Natural killer cell (primary cell): Measurements from ENCODE around the gene PHIP. TPM values are rescaled to one million over a fixed set of nuclear protein-coding genes. Genes with fewer than 3 reads are reported as not detected.

ENCODE experiments used
- ATAC-seq, 3 donors: fragments of 150-1000 bp in 2 of 3; fragments of 200-7000 bp in 1 of 3; cut with Tn5 transposase; 1 replicate in 1 of 3; 2 replicates in 2 of 3; pipeline ENCODE4 v1.10.0; 2021; ENCODE audit warnings: mild to moderate bottlenecking in 2 of 3, moderate library complexity in 2 of 3
- DNase-seq, 2 donors: peaks; one replicate each; pipeline versions ENCODE4 v3.0.0 to v3.0.0-alpha.2; 2013 to 2021; ENCODE audit warnings: mixed read lengths in 1 of 2
- H3K27ac ChIP-seq: one replicate; pipeline ENCODE4 v1.5.1; 2013; ENCODE audit warnings: mild to moderate bottlenecking, low read length
- H3K27me3 ChIP-seq: one replicate; pipeline ENCODE4 v1.6.1; 2013; ENCODE audit warnings: low read length; ENCODE audit not compliant: control insufficient read depth, insufficient read depth
- H3K36me3 ChIP-seq: one replicate; pipeline ENCODE4 v1.6.1; 2013; ENCODE audit warnings: low read length; ENCODE audit not compliant: control insufficient read depth, insufficient read depth
- H3K4me1 ChIP-seq: one replicate; pipeline ENCODE4 v1.6.1; 2013; ENCODE audit warnings: low read length; ENCODE audit not compliant: control insufficient read depth, insufficient read depth
- H3K4me3 ChIP-seq: one replicate; pipeline ENCODE4 v1.5.1; 2013; ENCODE audit warnings: low read length
- H3K9me3 ChIP-seq: one replicate; pipeline ENCODE4 v1.6.1; 2013; ENCODE audit warnings: low read length; ENCODE audit not compliant: control insufficient read depth, insufficient read depth
- H3K27ac Mint-ChIP-seq, 2 donors: one replicate each; pipeline ENCODE4 v1.8.0; 2022; ENCODE audit warnings: mild to moderate bottlenecking in 2 of 2, mixed read lengths in 2 of 2, moderate library complexity in 1 of 2
- H3K27me3 Mint-ChIP-seq, 2 donors: one replicate each; pipeline ENCODE4 v1.8.0; 2022; ENCODE audit warnings: low read depth in 2 of 2, mixed read lengths in 2 of 2
- H3K36me3 Mint-ChIP-seq: one replicate; pipeline ENCODE4 v1.8.0; 2022; ENCODE audit warnings: mixed read lengths
- H3K4me1 Mint-ChIP-seq, 2 donors: one replicate each; pipeline ENCODE4 v1.8.0; 2022; ENCODE audit warnings: mixed read lengths in 2 of 2
- H3K4me3 Mint-ChIP-seq: one replicate; pipeline ENCODE4 v1.8.0; 2022; ENCODE audit warnings: mild to moderate bottlenecking, moderate library complexity, mixed read lengths
- H3K9me3 Mint-ChIP-seq, 2 donors: one replicate each; pipeline ENCODE4 v1.8.0; 2022; ENCODE audit warnings: mixed read lengths in 2 of 2
- WGBS: methylation state at CpG from one replicate; pipeline ENCODE4 v1.1.7; 2013; ENCODE audit warnings: missing lambda C conversion rate; ENCODE audit not compliant: insufficient coverage; 5-methylcytosine and 5-hydroxymethylcytosine counted together
- intact Hi-C: fragments of 100-400 bp; cut with micrococcal nuclease; formaldehyde crosslinking; loops from one replicate; pipeline ENCODE4 v1.14.2; 2022
- total RNA-seq, 4 donors: library from RNA; stranded (reverse); fragments of 120-200 nt in 1 of 4; gene quantifications; one replicate each; pipeline versions ENCODE4 v1.2.3 to v1.2.4, GENCODE V29; 2013 to 2022
- TF ChIP-seq, protein P1 (sequence below): fragments of 200-600 bp; IDR thresholded peaks from one replicate; pipeline ENCODE4 v1.8.0; 2022; ENCODE audit warnings: antibody characterized with exemption

Gene PHIP
- total RNA-seq, 3 donors from 2014 or later (not counting 1 experiment from before 2014, with no cell fraction given): 38.5 to 45.6 (median 42.5) TPM

DNA sequence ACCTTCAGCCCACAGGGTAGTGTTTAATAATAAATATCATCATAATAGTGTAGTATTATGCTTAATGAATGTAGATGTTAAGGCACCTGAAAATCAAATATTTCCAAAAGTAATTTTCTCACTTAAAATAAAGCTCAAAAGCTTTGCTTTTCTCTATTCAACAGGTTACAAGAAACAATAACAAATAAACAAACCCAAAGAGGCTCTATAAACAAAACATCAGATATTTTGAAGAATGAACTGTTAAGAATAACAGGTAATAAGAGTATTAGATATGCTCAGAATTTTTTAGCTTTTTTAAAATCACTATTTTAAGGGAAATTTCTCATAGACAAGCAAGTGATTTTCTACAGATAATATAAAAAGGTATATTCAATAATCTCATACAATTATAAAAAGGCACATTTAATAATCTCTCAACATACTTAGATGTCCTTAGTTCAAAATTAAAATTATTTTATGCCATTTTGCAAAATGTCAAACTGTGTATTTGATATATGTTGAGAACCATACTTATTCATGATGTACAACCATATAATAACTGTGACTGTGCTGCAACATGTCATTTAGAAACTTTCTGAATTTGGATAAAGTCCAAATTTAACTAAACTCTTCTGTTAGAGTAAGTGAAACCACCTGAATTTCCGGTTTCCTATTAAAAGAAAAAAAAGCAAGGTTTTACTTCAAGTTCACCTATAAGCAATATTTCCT, 35.8 kb downstream of the PHIP start:
- Histone ChIP-seq H3K27me3 (no peaks in the 10 kb centered on the region), H3K4me1 (no peaks in the 10 kb centered on the region), H3K27ac (no peak overlapping the region), H3K36me3 (peaks cover 48% of the 10 kb centered on the region), H3K9me3 (no peaks in the 10 kb centered on the region), H3K4me3 (no peak overlapping the region)
- no peaks in the 10 kb centered on the region for H3K36me3 Mint-ChIP-seq
- ATAC-seq: no peak
- DNase-seq: peak in 1 of 2 donors; percentile 20
- intact Hi-C loops: no loop called here
- TF ChIP-seq, protein P1, sequence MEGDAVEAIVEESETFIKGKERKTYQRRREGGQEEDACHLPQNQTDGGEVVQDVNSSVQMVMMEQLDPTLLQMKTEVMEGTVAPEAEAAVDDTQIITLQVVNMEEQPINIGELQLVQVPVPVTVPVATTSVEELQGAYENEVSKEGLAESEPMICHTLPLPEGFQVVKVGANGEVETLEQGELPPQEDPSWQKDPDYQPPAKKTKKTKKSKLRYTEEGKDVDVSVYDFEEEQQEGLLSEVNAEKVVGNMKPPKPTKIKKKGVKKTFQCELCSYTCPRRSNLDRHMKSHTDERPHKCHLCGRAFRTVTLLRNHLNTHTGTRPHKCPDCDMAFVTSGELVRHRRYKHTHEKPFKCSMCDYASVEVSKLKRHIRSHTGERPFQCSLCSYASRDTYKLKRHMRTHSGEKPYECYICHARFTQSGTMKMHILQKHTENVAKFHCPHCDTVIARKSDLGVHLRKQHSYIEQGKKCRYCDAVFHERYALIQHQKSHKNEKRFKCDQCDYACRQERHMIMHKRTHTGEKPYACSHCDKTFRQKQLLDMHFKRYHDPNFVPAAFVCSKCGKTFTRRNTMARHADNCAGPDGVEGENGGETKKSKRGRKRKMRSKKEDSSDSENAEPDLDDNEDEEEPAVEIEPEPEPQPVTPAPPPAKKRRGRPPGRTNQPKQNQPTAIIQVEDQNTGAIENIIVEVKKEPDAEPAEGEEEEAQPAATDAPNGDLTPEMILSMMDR: no peak
- no peak overlapping the region for H3K4me3 Mint-ChIP-seq
- peaks cover 25 to 35% of the 10 kb centered on the region in 2 donors for H3K4me1 Mint-ChIP-seq
- H3K9me3 Mint-ChIP-seq: no peaks in the 10 kb centered on the region
- no peaks in the 10 kb centered on the region for H3K27me3 Mint-ChIP-seq
- no CpG with 5 or more reads among the region's 1 CpG for WGBS
- H3K27ac Mint-ChIP-seq: no peak overlapping the region

- Mint-ChIP-seq H3K4me3 (no peak overlapping the region), H3K27ac (no peak overlapping the region), H3K27me3 (no peaks in the 10 kb centered on the region), H3K4me1 (peaks cover 25 to 38% of the 10 kb centered on the region in 2 donors), H3K9me3 (no peaks in the 10 kb centered on the region), H3K36me3 (no peaks in the 10 kb centered on the region)
- Histone ChIP-seq H3K4me3 (no peak overlapping the region), H3K36me3 (peaks cover 47% of the 10 kb centered on the region), H3K9me3 (no peaks in the 10 kb centered on the region), H3K27me3 (no peaks in the 10 kb centered on the region), H3K4me1 (no peaks in the 10 kb centered on the region), H3K27ac (no peak overlapping the region)
- DNase-seq (no peak), ATAC-seq (no peak)
- TF ChIP-seq, protein P1: no peak
- intact Hi-C loops: no loop called here
Observed at GRCh38 chr6:79040083-79040482, 38.0 kb downstream of the PHIP start.

DNA sequence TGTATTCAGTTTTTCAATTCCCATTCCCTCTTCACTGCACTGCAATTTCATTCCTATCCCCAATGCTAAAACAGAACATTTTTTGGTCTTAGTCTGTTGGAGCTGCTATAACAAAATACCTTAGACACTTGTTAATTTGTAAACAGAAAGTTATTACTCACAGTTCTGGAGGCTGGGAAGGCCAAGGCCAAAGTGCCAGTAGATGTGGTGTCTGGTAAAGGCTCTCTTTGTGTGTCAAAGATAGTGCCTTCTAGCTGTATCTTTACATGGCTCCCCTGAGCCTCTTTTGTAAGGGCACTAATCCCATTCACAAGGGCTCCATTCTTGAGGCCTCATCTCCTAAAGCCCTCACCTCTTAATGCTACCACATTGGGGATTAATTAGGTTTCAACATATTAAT, 40.0 kb downstream of the PHIP start:
- H3K27ac ChIP-seq: no peak overlapping the region
- ATAC-seq (no peak), DNase-seq (no peak)
- no peak overlapping the region for H3K4me3 Mint-ChIP-seq
- no peaks in the 10 kb centered on the region for H3K9me3 ChIP-seq
- no peaks in the 10 kb centered on the region for H3K27me3 Mint-ChIP-seq
- TF ChIP-seq, protein P1: no peak
- intact Hi-C loops: no loop called here
- H3K4me1 Mint-ChIP-seq: peaks cover 32 to 40% of the 10 kb centered on the region in 2 donors
- peak overlapping the region in 1 of 2 donors; percentile 63 for H3K27ac Mint-ChIP-seq
- no peaks in the 10 kb centered on the region for H3K27me3 ChIP-seq
- no peaks in the 10 kb centered on the region for H3K4me1 ChIP-seq
- no peaks in the 10 kb centered on the region for H3K36me3 Mint-ChIP-seq
- H3K36me3 ChIP-seq: peaks cover 46% of the 10 kb centered on the region
- no peaks in the 10 kb centered on the region for H3K9me3 Mint-ChIP-seq
- no peak overlapping the region for H3K4me3 ChIP-seq

GRCh38 chr6:79034865-79035264, 43.2 kb downstream of the PHIP start:
- no peaks in the 10 kb centered on the region for H3K27me3 Mint-ChIP-seq
- no peak overlapping the region for H3K4me3 Mint-ChIP-seq
- Histone ChIP-seq H3K27ac (no peak overlapping the region), H3K27me3 (no peaks in the 10 kb centered on the region), H3K4me3 (no peak overlapping the region), H3K4me1 (no peaks in the 10 kb centered on the region), H3K9me3 (no peaks in the 10 kb centered on the region), H3K36me3 (peaks cover 29% of the 10 kb centered on the region)
- no peaks in the 10 kb centered on the region for H3K36me3 Mint-ChIP-seq
- intact Hi-C loops: no loop called here
- H3K27ac Mint-ChIP-seq: no peak overlapping the region
- TF ChIP-seq, protein P1: no peak
- DNase-seq (no peak), ATAC-seq (no peak)
- peaks cover 48 to 50% of the 10 kb centered on the region in 2 donors for H3K4me1 Mint-ChIP-seq
- 85% methylated on average over 2 of the region's 2 CpGs for WGBS
- H3K9me3 Mint-ChIP-seq: no peaks in the 10 kb centered on the region
